K562 (cell line): ENCODE results near the gene ZNRF1. TPM values are rescaled to one million over a fixed set of nuclear protein-coding genes. Genes with fewer than 3 reads are reported as not detected.

Experiments used
- TCF15 ChIP-seq: fragments of 250-450 bp; sonication (Bioruptor Pico); IDR thresholded peaks from 2 replicates; pipeline ENCODE4 v1.8.0; 2022; ENCODE audit warnings: moderate library complexity, mild to moderate bottlenecking, inconsistent platforms
- ZNF318 ChIP-seq, 2 experiments: fragments of 450-650 bp; IDR thresholded peaks; 2 replicates each; pipeline ENCODE4 v1.6.1; 2016; ENCODE audit warnings: mild to moderate bottlenecking in 2 of 2, borderline replicate concordance in 1 of 2, low read depth in 1 of 2, moderate library complexity in 1 of 2
- polyA plus RNA-seq, 8 experiments: library from polyadenylated mRNA; depleted of rRNA in 4 of 8; stranded (reverse) in 5 of 8; unstranded in 3 of 8; fragments of >200 nt; fragmentation: Nextera tagmentation in 2 of 8; fragmentation: Illumina TruSeq in 1 of 8; extraction: Ambion mirVana in 2 of 8; extraction: Trizol in 1 of 8; gene quantifications; 2 replicates each; pipeline versions ENCODE4 v1.2.1 to v1.2.3, GENCODE V29; 2011 to 2014; ENCODE audit warnings: inconsistent platforms in 1 of 8, missing spikeins in 1 of 8
- total RNA-seq, 7 experiments: library from RNA; depleted of rRNA in 6 of 7; stranded (reverse); fragments of >200 nt in 6 of 7; fragmentation: Illumina TruSeq in 2 of 7; extraction: Trizol in 2 of 7; gene quantifications; 2 replicates each; pipeline versions ENCODE4 v1.2.1 to v1.2.3, GENCODE V29; 2011 to 2021; ENCODE audit warnings: low replicate concordance in 1 of 7

ZNRF1 gene
- total and polyA plus RNA-seq, 9 of the 15 experiments (the other 6 are each of a cell fraction or from before 2014, with no cell fraction given), result 9.5 to 37.7 (median 20.0) TPM

DNA sequence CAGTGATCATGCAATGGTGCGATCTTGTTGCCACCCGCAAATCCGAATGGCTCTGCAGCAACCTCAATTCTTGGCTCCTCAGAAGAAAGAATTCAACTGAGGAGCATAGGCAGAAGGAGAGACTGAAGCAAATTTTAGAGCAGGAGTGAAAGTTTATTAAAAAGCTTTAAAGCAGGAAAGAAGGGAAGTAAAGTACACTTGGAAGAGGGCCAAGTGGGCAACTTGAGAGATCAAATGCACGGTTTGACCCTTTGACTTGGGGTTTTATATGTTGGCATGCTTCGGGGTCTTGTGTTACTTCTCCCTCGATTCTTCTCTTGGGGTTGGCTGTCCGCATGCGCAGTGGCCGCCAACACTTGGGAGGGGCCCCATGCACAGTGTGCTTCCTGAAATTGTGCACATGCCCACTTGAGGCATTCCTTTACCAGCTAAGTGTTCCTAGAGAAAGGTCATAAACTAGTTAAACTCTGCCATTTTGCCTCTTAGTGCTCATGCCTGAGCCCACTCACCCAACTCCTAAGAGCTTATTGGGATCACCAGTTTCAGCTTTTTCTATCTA is 36.7 kb downstream of the ZNRF1 start (continued):
- TF ChIP-seq ZNF318 (IDR thresholded peaks at IDR 0.05; ENCODE audit: borderline replicate concordance in 1 of 2, low read depth in 1 of 2) (no peak), TCF15 (CRISPR knock-in tag) (no peak)
